Right lung (tissue), 5 donors: ENCODE measurements around the gene ANKRD40CL. TPM values are rescaled to one million over a fixed set of nuclear protein-coding genes. Genes with fewer than 3 reads are reported as not detected.
A peak's percentile ranks its signal among the peaks of the same experiment; 100 is the strongest.

Experiments
- DNase-seq, 2 donors: peaks; one replicate each; pipeline ENCODE4 v3.0.0-alpha.2; 2013
- polyA plus RNA-seq, 5 donors: library from polyadenylated mRNA; unstranded; fragments of 120-200 nt; gene quantifications; one replicate each; pipeline versions ENCODE4 v1.2.1 to v1.2.3, GENCODE V29; 2013; ENCODE audit warnings: inconsistent platforms in 1 of 5, low replicate concordance in 1 of 5; ENCODE audit not compliant: insufficient read length in 5 of 5, insufficient read depth in 1 of 5

Gene ANKRD40CL
- polyA plus RNA-seq, 5 donors = 0.28 to 0.77 (median 0.53) TPM

- peak; percentile 92 to 95 for DNase-seq
Measured at GRCh38 chr17:50719144-50719923, 48.0 kb downstream of the ANKRD40CL start, which contains the start of gene LUC7L3. Gene LUC7L3 (plus strand): TSS chr17:50719603. CDS start chr17:50719733, 130 bp downstream.

DNA sequence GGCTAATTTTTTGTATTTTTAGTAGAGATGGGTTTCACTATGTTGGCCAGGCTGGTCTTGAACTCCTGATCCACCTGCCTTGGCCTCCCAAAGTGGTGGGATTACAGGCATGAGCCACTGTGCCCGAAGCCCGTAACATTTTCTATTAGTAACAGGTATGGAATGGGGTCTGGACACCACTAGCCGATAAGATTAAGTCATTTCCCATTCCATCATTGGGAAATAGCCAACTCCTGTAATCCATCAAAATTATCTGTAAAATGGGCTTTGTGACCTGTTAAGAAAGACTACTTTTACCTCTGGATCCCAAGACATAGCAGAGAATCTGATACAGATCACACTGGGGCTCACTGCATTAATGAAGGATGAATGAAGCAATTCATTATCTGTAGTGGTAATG is 51.8 kb downstream of the ANKRD40CL start:
- no peak for DNase-seq

- DNase-seq = no peak
Measured at GRCh38 chr17:50712641-50713040, 54.7 kb downstream of the ANKRD40CL start.

Other genes starting within 250 kb of the ANKRD40CL start
- gene EPN3, start 234.8 kb downstream of the ANKRD40CL start, polyA plus RNA-seq = 1 to 10 TPM; 2.8 to 7.4 (median 5.2) TPM
- 10 to 100 TPM; 38.0 to 51.3 (median 41.6) TPM for gene SPATA20, start 220.3 kb downstream of the ANKRD40CL start, polyA plus RNA-seq
- gene CACNA1G, start 206.8 kb downstream of the ANKRD40CL start, polyA plus RNA-seq = 10 to 100 TPM; 16.2 to 32.8 (median 17.1) TPM
- gene ABCC3, start 132.6 kb downstream of the ANKRD40CL start, polyA plus RNA-seq = 10 to 100 TPM; 27.4 to 61.4 (median 39.5) TPM
- 10 to 100 TPM; 42.8 to 51.4 (median 47.3) TPM for gene ANKRD40, start 59.6 kb downstream of the ANKRD40CL start, polyA plus RNA-seq
- 100 to 1,000 TPM; 485 to 859 (median 763) TPM for gene LUC7L3, start 47.9 kb downstream of the ANKRD40CL start, polyA plus RNA-seq
- 1 to 10 TPM in 2 of 5 donors, under 1 TPM in 3; 0.77 to 1.3 (median 0.98) TPM for gene WFIKKN2, start 68.1 kb upstream of the ANKRD40CL start, polyA plus RNA-seq
- 10 to 100 TPM; 20.1 to 31.3 (median 31.1) TPM for gene TOB1, start 98.8 kb upstream of the ANKRD40CL start, polyA plus RNA-seq